ENCODE results near the gene SERINC3.

Gene SERINC3

GRCh38 chr20:44560229-44560628 is 38.4 kb upstream of the SERINC3 start:
- TF ChIP-seq CTCF (IDR thresholded peaks at IDR 0.05; ENCODE audit: low read length, missing control alignments) = no peak
- DNase-seq (ENCODE audit: low read depth) = no peak
- H3K4me3 ChIP-seq (replicated peaks; ENCODE audit: low read depth, low read length) = no peak overlapping the region

DNA sequence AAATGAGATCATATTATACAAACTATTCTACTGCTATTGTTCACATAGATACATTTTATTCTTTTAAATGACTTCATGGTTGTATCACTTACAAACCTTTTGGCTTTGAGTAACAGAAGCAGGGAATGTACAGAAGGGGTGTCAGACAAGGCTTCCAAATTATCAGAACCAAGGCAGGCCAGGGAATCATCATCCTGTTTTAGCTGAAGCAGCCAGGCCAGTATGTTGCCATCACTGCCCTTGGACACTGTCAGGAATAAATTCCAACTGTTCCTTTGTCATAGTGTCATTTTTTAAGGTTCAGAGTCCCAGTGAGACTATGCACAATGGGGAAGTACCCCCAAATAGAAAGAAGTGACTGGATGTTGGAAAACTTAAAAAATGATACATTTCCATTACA is 37.4 kb upstream of the SERINC3 start:
- no peak overlapping the region for H3K4me3 ChIP-seq (replicated peaks; ENCODE audit: low read depth, low read length)
- no peak for TF ChIP-seq CTCF (IDR thresholded peaks at IDR 0.05; ENCODE audit: low read length, missing control alignments)
- DNase-seq (ENCODE audit: low read depth) = no peak

DNA sequence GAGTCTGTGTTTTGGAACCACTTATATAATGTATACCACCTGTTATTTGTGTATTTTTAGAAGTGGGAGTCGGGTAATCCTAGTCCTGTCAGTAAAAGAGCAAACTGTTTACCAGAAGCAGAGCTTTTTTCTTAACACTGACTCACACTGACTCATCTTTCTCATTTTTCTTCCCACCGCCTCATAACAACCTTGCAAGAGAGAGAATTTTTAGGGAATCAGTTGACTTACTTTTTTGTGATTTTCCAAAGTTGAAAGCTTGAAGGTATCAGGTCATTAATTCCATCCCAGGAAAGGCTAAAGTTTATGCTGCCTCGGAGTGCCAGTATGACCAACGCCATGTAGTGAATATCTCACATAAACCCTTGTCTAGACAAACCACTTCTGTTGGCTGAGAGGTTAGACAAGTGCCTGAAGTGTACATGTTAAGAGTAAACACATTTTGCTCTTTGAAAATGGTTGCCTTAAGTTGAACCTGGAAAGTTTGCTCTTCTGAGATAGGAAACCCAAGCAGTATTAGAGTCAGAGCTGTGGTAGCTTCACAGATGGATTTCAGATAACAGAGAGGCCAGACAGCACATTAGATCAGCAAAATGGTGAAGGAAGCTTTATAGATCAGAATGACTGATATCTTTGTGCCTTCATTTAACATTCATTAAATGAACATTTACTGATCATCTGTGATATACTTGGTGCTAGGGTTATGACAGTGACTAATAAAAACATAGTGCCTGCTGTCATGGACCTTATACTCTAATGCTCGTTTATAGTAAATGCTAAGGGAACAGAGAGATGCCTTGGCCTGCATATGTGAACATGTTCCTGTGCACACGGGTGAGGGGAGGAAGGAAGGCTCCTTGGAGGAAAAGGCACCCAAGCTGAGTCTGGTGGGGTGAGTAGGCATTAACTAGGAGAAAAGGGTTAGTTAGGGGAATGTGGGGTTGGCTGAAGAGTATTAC is 31.4 kb upstream of the SERINC3 start:
- DNase-seq (ENCODE audit: low read depth) = peak; percentile 81

GRCh38 chr20:44552568-44552949 is 30.7 kb upstream of the SERINC3 start:
- no peak overlapping the region for H3K4me3 ChIP-seq (replicated peaks; ENCODE audit: low read depth, low read length)
- no peak for TF ChIP-seq CTCF (IDR thresholded peaks at IDR 0.05; ENCODE audit: low read length, missing control alignments)
- no peak for DNase-seq (ENCODE audit: low read depth)

More for the DNA sequence above, 31.4 kb upstream of the SERINC3 start:
- H3K4me3 ChIP-seq (replicated peaks; ENCODE audit: low read depth, low read length) = no peak overlapping the region
- no peak for TF ChIP-seq CTCF (IDR thresholded peaks at IDR 0.05; ENCODE audit: low read length, missing control alignments)

- DNase-seq (ENCODE audit: low read depth) = no peak
- TF ChIP-seq CTCF (IDR thresholded peaks at IDR 0.05; ENCODE audit: low read length, missing control alignments) = no peak
- H3K4me3 ChIP-seq (replicated peaks; ENCODE audit: low read depth, low read length) = no peak overlapping the region
Observed at GRCh38 chr20:44552050-44552449, 30.2 kb upstream of the SERINC3 start.

- no peak for TF ChIP-seq CTCF (IDR thresholded peaks at IDR 0.05; ENCODE audit: low read length, missing control alignments)
- H3K4me3 ChIP-seq (replicated peaks; ENCODE audit: low read depth, low read length) = no peak overlapping the region
- DNase-seq (ENCODE audit: low read depth) = peak; percentile 38
Observed at GRCh38 chr20:44549123-44549522, 27.3 kb upstream of the SERINC3 start.

GRCh38 chr20:44547419-44547818 is 25.5 kb upstream of the SERINC3 start:
- no peak for DNase-seq (ENCODE audit: low read depth)
- no peak overlapping the region for H3K4me3 ChIP-seq (replicated peaks; ENCODE audit: low read depth, low read length)
- TF ChIP-seq CTCF (IDR thresholded peaks at IDR 0.05; ENCODE audit: low read length, missing control alignments) = no peak
